Motor neuron (in vitro differentiated cells): ENCODE measurements around the gene DEGS1. TPM values are rescaled to one million over a fixed set of nuclear protein-coding genes. Genes with fewer than 3 reads are reported as not detected.

Experiments used
- ATAC-seq, 8 experiments: fragments of 200-7000 bp; cut with Tn5 transposase; replicated peaks in 6 of 8; 2 replicates each; pipeline ENCODE4 v1.8.0; 2021; ENCODE audit warnings: mild to moderate bottlenecking in 8 of 8, moderate library complexity in 8 of 8
- H3K27ac ChIP-seq, 2 donors: fragments of 250-450 bp; sonication (Bioruptor Pico); 2 replicates each; pipeline ENCODE4 v1.9.0; 2021; ENCODE audit warnings: antibody characterized with exemption in 2 of 2, mild to moderate bottlenecking in 2 of 2, moderate library complexity in 1 of 2
- H3K4me1 ChIP-seq, 2 donors: fragments of 250-450 bp; sonication (Bioruptor Pico); replicated peaks in 1 of 2; 2 replicates each; pipeline ENCODE4 v1.6.1; 2021; ENCODE audit warnings: antibody characterized with exemption in 2 of 2, mild to moderate bottlenecking in 2 of 2, moderate library complexity in 1 of 2
- H3K4me3 ChIP-seq, 5 donors: fragments of 250-450 bp; sonication (Bioruptor Pico); 2 replicates each; pipeline ENCODE4 v1.9.0; 2021; ENCODE audit warnings: antibody characterized with exemption in 5 of 5, mild to moderate bottlenecking in 5 of 5, moderate library complexity in 4 of 5
- WGBS, 10 experiments: fragments of 450-650 bp; shearing (Covaris generic); methylation state at CpG; one replicate each; pipeline ENCODE4 v1.0.0; 2022; 5-methylcytosine and 5-hydroxymethylcytosine counted together
- in situ Hi-C, 9 experiments: fragments of 400-800 bp; cut with MboI; loops; one replicate each; pipeline ENCODE4 v1.15.0; 2021; ENCODE audit warnings: low sequenced_read_pairs in 9 of 9, low pct_unique_long_range_greater_than_20kb in 2 of 9; ENCODE audit not compliant: unreplicated experiment in 9 of 9
- total RNA-seq, 8 experiments: library from RNA; unstranded; fragments of 300-600 nt; gene quantifications; 2 replicates each; pipeline versions ENCODE4 v1.2.3 to v1.2.4, GENCODE V29; 2022

The DEGS1 gene
- total RNA-seq, 8 experiments from 2014 or later: 38.2 to 97.5 (median 75.2) TPM

GRCh38 chr1:224235813-224236493 lies 52.9 kb downstream of the DEGS1 start:
- no peak for ATAC-seq

GRCh38 chr1:224237119-224237881 lies 54.3 kb downstream of the DEGS1 start:
- Histone ChIP-seq H3K4me3 (no peak overlapping the region), H3K4me1 (peaks cover 0 to 2% of the 10 kb centered on the region in 2 donors), H3K27ac (no peak overlapping the region)
- no peak for ATAC-seq
- WGBS, 10 experiments: 60 to 100% (median 90%) methylated on average over 1 to 11 of the region's 11 CpGs
- in situ Hi-C loops: no loop called here

More at GRCh38 chr1:224235813-224236493, 52.9 kb downstream of the DEGS1 start:
- in situ Hi-C loops: no loop called here
- Histone ChIP-seq H3K4me1 (peaks cover 0 to 2% of the 10 kb centered on the region in 2 donors), H3K27ac (no peak overlapping the region), H3K4me3 (no peak overlapping the region)
- 40 to 100% (median 69%) methylated on average over 1 to 2 of the region's 2 CpGs for WGBS, 10 experiments

GRCh38 chr1:224238212-224238611 lies 55.2 kb downstream of the DEGS1 start:
- WGBS, 10 experiments: 80 to 100% (median 95%) methylated on average over 1 to 9 of the region's 9 CpGs; no CpG with 5 or more reads in 5 of the 10 experiments
- Histone ChIP-seq H3K4me3 (no peak overlapping the region), H3K27ac (no peak overlapping the region), H3K4me1 (peaks cover 0 to 2% of the 10 kb centered on the region in 2 donors)
- no peak for ATAC-seq
- in situ Hi-C loops: no loop called here

GRCh38 chr1:224238756-224239155 lies 55.7 kb downstream of the DEGS1 start:
- H3K4me1 ChIP-seq: peaks cover 0 to 2% of the 10 kb centered on the region in 2 donors
- in situ Hi-C loops: no loop called here
- no peak overlapping the region for H3K27ac ChIP-seq
- no peak for ATAC-seq
- WGBS, 10 experiments: 68 to 100% (median 79%) methylated on average over 2 to 3 of the region's 3 CpGs; no CpG with 5 or more reads in 1 of the 10 experiments
- no peak overlapping the region for H3K4me3 ChIP-seq

Other genes starting within 250 kb of the DEGS1 start
- 10 to 100 TPM; 18.7 to 37.6 (median 25.1) TPM for gene FBXO28, start 69.1 kb upstream of the DEGS1 start, total RNA-seq
- gene NVL, start 146.9 kb downstream of the DEGS1 start, total RNA-seq: 10 to 100 TPM; 21.8 to 70.9 (median 47.7) TPM
- gene CNIH4, start 173.6 kb downstream of the DEGS1 start, total RNA-seq: 10 to 100 TPM; 19.4 to 53.0 (median 27.8) TPM